ENCODE measurements around the gene SLC4A3. TPM values are rescaled to one million over a fixed set of nuclear protein-coding genes. Genes with fewer than 3 reads are reported as not detected.

SLC4A3 gene
- total RNA-seq, 1 experiment from 2014 or later: 7.3 TPM

DNA sequence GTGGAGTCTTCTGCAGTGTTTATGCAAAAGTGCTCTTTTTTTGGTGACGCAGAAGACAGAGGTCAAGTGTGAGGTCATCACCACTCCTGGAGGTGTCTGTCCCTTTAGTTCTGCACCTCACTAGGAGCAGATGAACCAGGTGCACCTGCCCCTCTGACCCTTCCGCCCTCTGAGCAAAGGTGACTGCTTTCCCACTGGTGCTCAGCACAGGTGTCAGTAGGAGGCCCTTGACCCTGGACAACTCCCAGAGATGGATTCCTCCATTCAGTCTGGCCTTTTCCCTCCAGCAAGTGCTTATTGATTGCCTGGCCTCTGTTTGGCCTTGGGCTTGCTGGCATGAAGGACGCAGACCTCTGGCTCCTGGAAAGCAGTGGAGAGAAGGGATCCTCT, 8.7 kb upstream of the SLC4A3 start:
- H3K36me3 ChIP-seq (ENCODE audit: low read depth): no peaks in the 10 kb centered on the region; the same call in none of the 2 replicates
- H3K27me3 ChIP-seq (ENCODE audit: insufficient read depth, low read depth): no peaks in the 10 kb centered on the region
- DNase-seq: no peak
- no TSS peak for BruUV-seq (replicated peaks)
- H3K27ac ChIP-seq: no peak overlapping the region
- H3K4me3 ChIP-seq: no peak overlapping the region
- H3F3A ChIP-seq (ENCODE audit: insufficient read depth, low read depth): no peaks in the 10 kb centered on the region
- no peak for TF ChIP-seq EZH2 (IDR thresholded peaks at IDR 0.05; ENCODE audit: low read depth)
- TF ChIP-seq, protein P1, sequence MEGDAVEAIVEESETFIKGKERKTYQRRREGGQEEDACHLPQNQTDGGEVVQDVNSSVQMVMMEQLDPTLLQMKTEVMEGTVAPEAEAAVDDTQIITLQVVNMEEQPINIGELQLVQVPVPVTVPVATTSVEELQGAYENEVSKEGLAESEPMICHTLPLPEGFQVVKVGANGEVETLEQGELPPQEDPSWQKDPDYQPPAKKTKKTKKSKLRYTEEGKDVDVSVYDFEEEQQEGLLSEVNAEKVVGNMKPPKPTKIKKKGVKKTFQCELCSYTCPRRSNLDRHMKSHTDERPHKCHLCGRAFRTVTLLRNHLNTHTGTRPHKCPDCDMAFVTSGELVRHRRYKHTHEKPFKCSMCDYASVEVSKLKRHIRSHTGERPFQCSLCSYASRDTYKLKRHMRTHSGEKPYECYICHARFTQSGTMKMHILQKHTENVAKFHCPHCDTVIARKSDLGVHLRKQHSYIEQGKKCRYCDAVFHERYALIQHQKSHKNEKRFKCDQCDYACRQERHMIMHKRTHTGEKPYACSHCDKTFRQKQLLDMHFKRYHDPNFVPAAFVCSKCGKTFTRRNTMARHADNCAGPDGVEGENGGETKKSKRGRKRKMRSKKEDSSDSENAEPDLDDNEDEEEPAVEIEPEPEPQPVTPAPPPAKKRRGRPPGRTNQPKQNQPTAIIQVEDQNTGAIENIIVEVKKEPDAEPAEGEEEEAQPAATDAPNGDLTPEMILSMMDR (conservative IDR thresholded peaks at IDR 0.05): no peak
- no peaks in the 10 kb centered on the region for H3K9me2 ChIP-seq (ENCODE audit: insufficient read depth)
- no peak overlapping the region for H2AFZ ChIP-seq
- intact Hi-C loops (cut with micrococcal nuclease; ENCODE audit: unreplicated experiment): no loop called here
- H3K4me2 ChIP-seq: no peak overlapping the region
- ChIA-PET POLR2A (ENCODE audit: unreplicated experiment) (no interaction called here), CTCF (interaction anchor here (0.7 kb wide), 1 partner anchor 9 kb away, joined by 4 read pairs; no protein-coding TSS in a partner anchor)
- no peaks in the 10 kb centered on the region for H4K20me1 ChIP-seq (ENCODE audit: insufficient read depth)
- H3K4me1 ChIP-seq (replicated peaks; ENCODE audit: insufficient read depth): no peaks in the 10 kb centered on the region
- no peaks in the 10 kb centered on the region for H3K79me2 ChIP-seq (ENCODE audit: low read depth)
- no peaks in the 10 kb centered on the region for H3K9me3 ChIP-seq (ENCODE audit: insufficient read depth, low read depth)

DNA sequence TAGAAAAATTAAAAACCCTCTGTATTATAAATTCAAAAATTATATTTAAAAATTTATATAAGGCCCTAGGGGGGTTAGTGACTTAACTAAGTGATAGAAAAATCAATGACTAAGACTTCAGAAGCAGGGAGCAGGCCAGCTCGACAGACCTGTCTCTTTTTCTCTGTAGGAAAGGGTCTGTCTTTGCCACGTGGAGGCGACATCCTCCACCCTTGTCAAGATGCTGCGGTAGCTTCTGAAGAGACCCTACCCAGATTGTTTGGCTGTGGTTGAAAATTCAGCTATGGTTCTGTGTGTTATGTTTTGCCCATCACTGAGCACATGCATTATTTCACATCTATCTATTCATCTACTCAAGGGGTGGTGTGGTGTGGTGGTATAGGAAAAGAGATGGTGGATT, 8.2 kb upstream of the SLC4A3 start:
- no peak overlapping the region for H3K4me2 ChIP-seq
- H3K9me2 ChIP-seq (ENCODE audit: insufficient read depth): no peaks in the 10 kb centered on the region
- no peaks in the 10 kb centered on the region; the same call in 1 of the 2 replicates for H3K36me3 ChIP-seq (ENCODE audit: low read depth)
- H4K20me1 ChIP-seq (ENCODE audit: insufficient read depth): no peaks in the 10 kb centered on the region
- no peaks in the 10 kb centered on the region for H3K4me1 ChIP-seq (replicated peaks; ENCODE audit: insufficient read depth)
- no peaks in the 10 kb centered on the region for H3K27me3 ChIP-seq (ENCODE audit: insufficient read depth, low read depth)
- TF ChIP-seq EZH2 (IDR thresholded peaks at IDR 0.05; ENCODE audit: low read depth): no peak
- TF ChIP-seq, protein P1 (conservative IDR thresholded peaks at IDR 0.05): no peak
- CTCF ChIA-PET: interaction anchor here (0.7 kb wide), 1 partner anchor 9 kb away, joined by 4 read pairs; no protein-coding TSS in a partner anchor
- POLR2A ChIA-PET (ENCODE audit: unreplicated experiment): no interaction called here
- no peaks in the 10 kb centered on the region for H3K79me2 ChIP-seq (ENCODE audit: low read depth)
- no peaks in the 10 kb centered on the region for H3K9me3 ChIP-seq (ENCODE audit: insufficient read depth, low read depth)
- H3K4me3 ChIP-seq: no peak overlapping the region
- no TSS peak for BruUV-seq (replicated peaks)
- DNase-seq: no peak
- no peaks in the 10 kb centered on the region for H3F3A ChIP-seq (ENCODE audit: insufficient read depth, low read depth)
- no peak overlapping the region for H2AFZ ChIP-seq
- intact Hi-C loops (cut with micrococcal nuclease; ENCODE audit: unreplicated experiment): no loop called here
- no peak overlapping the region for H3K27ac ChIP-seq

DNA sequence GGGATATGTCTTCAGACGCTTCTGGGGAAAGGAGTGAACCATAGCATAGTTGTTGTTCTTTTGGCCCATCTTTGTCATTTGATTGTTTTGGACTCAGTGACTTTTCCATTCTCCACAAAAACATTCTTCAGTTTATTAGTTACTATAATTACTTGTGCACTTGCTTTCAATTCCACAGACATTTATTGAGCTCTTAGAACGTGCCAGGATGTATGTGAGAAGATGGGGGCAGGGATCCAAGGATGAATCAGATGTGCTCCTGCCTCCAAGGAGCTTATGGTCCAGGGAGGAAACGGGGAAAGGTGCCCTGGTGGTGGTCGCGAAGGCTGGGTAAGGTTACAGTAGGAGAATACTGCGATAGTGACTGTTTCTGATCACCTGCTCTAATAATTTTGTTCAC, 6.9 kb upstream of the SLC4A3 start:
- intact Hi-C loops (cut with micrococcal nuclease; ENCODE audit: unreplicated experiment): no loop called here
- Histone ChIP-seq H3K9me2 (ENCODE audit: insufficient read depth) (no peaks in the 10 kb centered on the region), H3K4me2 (no peak overlapping the region), H3K79me2 (ENCODE audit: low read depth) (no peaks in the 10 kb centered on the region), H3K27ac (no peak overlapping the region), H3K4me1 (replicated peaks; ENCODE audit: insufficient read depth) (no peaks in the 10 kb centered on the region), H3K27me3 (ENCODE audit: insufficient read depth, low read depth) (no peaks in the 10 kb centered on the region), H4K20me1 (ENCODE audit: insufficient read depth) (no peaks in the 10 kb centered on the region), H3K4me3 (no peak overlapping the region), H2AFZ (no peak overlapping the region), H3F3A (ENCODE audit: insufficient read depth, low read depth) (no peaks in the 10 kb centered on the region), H3K9me3 (ENCODE audit: insufficient read depth, low read depth) (no peaks in the 10 kb centered on the region), H3K36me3 (ENCODE audit: low read depth) (no peaks in the 10 kb centered on the region)
- no peak for DNase-seq
- no TSS peak for BruUV-seq (replicated peaks)
- TF ChIP-seq, protein P1 (conservative IDR thresholded peaks at IDR 0.05): no peak
- no peak for TF ChIP-seq EZH2 (IDR thresholded peaks at IDR 0.05; ENCODE audit: low read depth)
- POLR2A ChIA-PET (ENCODE audit: unreplicated experiment): interaction anchor here (0.6 kb wide), 1 partner anchor 14 kb away, joined by 3 read pairs; no protein-coding TSS in a partner anchor
- CTCF ChIA-PET: no interaction called here
